AG09319 (cell line): ENCODE data around the gene HOXA5.

Experiments used
- DNase-seq: peaks from one replicate; pipeline ENCODE4 v3.0.0-alpha.2; 2010; ENCODE audit warnings: low read depth; ENCODE audit errors: extremely low read depth
- CTCF ChIP-seq: IDR thresholded peaks from 2 replicates; pipeline ENCODE4 v1.5.1; 2011; ENCODE audit warnings: low read depth, mild to moderate bottlenecking, inconsistent platforms, low read length, moderate library complexity

The HOXA5 gene

DNA sequence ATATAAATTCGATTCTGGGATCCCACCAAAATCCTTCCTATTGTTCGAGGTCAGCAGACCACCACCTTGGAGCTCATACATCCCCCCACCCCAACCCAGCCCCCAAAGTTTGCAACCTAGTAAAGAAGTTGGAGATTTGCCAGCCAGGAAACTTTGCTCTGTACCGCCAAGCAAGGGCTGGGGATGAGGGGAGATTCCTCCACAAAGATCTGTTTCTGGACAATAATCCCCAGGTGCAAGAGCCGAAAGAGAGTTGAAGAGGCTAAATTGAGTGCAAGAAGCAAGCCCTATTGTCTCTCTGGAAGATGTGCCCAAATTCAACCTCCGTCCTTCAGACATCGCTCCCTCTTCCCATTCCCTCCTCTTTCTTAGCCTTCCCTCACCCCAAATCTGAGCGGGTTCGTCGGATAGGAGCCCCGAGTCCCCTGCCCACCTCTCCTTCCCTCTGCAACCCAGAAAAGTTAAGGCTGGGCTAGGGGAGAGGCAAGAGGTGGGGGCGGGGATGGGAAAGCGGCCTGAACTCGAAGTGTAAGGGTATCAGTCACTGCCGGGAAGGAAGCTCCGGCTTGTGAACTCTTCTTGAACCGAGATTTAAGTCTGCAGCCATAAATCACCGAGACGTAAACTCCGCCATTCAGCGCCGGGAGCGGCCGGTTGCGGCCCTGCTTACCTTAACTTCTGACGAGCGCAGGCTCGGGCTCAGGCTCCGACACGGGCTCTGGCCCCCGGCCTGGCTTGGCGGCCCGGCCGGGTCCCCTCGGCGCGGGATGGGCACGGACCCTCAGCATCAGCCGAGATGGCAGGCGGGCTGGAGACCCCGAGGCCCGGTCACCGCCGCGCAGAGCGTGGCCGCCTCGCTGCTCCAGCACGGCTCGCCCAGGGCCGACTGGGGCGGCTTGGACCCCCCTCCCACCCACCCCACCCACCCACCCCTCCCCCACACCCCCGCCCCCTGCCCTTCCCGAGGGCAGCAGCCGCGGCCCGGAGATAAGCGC lies 30.2 kb downstream of the HOXA5 start:
- no peak for DNase-seq
- no peak for TF ChIP-seq CTCF

DNA sequence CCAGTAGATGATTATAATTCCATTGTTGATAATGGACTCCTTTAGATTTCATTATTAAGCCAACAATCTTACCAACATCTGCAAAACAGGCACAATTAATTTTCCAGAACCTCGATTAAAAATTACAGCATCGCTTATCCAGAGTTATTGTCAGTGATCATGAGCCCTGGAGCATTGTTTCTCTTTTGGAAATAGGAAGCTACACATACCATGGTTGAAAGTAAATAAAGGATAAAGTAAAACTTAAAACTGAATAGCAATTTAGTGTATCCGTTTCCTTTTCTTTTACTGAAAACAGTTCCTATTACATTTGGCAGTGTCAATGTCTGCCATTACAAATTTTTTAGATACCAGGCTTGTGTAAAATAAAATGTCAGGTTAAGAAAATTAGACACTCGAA lies 31.1 kb downstream of the HOXA5 start:
- DNase-seq = no peak
- no peak for TF ChIP-seq CTCF

GRCh38 chr7:27111751-27112277 lies 31.7 kb downstream of the HOXA5 start:
- no peak for DNase-seq
- no peak for TF ChIP-seq CTCF

DNA sequence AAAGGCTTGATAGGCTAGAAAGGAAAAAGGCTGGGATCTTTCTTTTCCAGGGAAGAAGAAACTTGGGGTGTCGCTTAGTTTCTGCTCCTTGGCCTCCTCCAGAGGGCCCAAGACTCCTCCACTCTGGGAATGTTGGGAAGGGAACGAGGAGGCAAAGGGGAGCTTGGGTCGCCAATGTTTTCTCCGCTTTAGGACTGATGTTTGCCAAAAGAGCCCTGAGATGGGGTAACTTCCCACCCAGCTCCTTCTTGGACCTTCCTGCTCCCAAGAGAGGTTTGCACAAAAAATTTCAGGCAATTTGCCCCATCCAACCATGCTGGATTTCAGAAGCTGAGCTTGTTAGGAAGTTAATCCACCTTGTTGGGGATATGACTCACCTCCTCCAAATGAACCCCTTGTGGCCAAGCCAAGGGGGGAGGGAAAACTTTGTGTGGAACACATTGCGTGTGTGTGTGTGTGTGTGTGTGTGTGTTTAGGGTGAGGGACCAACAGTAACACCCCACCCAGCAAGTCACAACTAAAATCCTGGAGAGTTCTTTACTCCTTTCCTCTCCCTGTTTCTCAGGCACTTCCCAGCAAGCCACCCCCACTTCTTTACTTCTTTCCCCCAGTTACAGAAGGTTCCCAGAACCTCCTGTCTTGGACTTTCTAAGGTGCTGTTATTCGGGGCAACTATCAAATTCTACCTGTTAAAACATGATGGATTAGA lies 32.3 kb downstream of the HOXA5 start:
- DNase-seq = no peak
- no peak for TF ChIP-seq CTCF

DNA sequence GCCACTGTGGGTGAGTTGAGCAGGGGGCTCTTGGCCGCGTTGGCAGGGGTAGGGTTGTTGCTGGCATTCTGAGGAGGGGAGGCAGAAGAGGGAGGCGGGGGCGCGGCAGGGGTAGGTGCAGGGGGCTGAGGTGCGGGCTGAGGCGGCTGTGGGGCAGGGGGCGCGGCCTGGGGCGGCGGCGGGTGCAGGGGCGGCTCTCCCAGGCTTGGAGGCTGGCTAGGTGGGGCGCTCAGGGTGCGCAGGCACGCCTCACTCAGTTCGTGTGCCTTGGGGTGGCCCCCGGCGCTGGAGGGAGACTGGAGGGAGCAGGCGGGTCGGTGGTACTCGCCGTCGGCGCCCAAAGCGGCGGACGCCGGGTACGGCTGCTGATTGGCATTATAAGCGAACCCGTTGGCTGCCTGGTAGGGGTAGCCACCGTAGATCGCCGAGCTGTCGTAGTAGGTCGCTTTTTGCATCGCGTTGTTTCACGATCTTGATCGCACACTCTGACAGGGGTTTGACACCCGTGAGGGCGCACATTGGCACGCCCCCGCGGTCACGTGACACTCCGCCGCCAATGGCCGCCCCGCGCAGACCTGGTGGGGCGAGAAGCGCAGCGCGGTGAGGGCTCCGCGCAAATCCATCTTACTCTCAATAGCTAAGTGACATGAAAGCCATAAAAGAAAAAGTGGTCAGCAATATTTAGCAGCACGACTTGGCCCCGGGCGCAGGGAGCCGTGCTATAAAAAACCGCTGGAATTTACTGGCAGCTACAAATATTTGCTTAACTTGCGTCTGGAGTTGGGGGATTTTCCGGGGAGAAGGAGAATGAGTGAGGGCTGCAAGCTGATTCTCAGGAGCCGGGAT lies 33.1 kb downstream of the HOXA5 start:
- DNase-seq = no peak
- TF ChIP-seq CTCF = no peak

DNA sequence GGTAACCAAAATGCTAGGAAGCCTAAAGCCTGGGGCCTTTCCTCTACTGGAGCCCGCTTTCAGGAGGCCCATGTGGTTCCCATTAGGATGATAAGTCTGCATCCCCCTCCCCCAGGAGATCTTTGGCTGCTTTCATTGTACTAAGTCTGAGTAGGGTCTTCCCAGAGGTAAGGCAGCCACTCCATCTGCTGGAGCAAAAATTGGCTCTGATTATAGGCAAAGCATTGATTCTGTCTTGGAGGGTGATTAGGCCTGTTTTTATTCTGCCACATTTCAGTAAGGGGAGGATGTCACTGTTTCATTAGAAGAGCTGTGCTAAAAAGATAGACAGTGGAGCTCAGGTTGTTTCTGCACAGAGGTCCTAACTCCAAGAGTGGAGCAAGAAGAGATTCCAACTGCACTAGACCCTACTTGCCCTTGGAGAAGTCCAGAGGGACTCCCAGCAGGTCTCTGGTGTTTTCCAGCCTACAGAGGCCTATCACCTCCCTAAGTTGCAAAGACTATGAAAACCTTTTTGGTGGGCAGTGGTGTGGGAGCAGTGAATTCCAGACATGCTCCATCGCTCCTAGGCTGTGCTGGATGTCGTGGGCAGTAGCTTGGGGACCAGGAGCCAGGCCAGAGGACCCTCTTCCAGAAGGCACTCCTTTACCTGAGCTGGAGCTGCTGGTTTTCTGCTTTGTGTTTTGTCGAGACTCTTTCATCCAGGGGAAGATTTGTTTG lies 33.9 kb downstream of the HOXA5 start:
- no peak for TF ChIP-seq CTCF
- DNase-seq = no peak
